HFFc6 (cell line): ENCODE results near the gene PTGES3. TPM values are rescaled to one million over a fixed set of nuclear protein-coding genes. Genes with fewer than 3 reads are reported as not detected.
"Not testable (repeated sequence)": the region's sequence is repeated elsewhere in the genome, so short reads cannot be mapped to it uniquely, and the experiment has no call there.

Source experiments
- DNase-seq: peaks from one replicate; pipeline ENCODE4 v3.0.0-alpha.2; 2018
- H3K27ac Mint-ChIP-seq: 2 replicates; pipeline ENCODE4 v1.8.0; 2020; ENCODE audit warnings: mild to moderate bottlenecking, mixed read lengths
- H3K27me3 Mint-ChIP-seq: 2 replicates; pipeline ENCODE4 v1.8.0; 2021; ENCODE audit warnings: mild to moderate bottlenecking, moderate library complexity, mixed read lengths; ENCODE audit not compliant: insufficient read depth
- H3K36me3 Mint-ChIP-seq: 2 replicates; pipeline ENCODE4 v1.8.0; 2021; ENCODE audit warnings: low read depth, mixed read lengths
- H3K4me1 Mint-ChIP-seq: 2 replicates; pipeline ENCODE4 v1.8.0; 2020; ENCODE audit warnings: low read depth, mixed read lengths
- H3K4me3 Mint-ChIP-seq: 2 replicates; pipeline ENCODE4 v1.8.0; 2020; ENCODE audit warnings: mild to moderate bottlenecking, moderate library complexity, mixed read lengths
- H3K9me3 Mint-ChIP-seq: 2 replicates; pipeline ENCODE4 v1.8.0; 2020; ENCODE audit warnings: mild to moderate bottlenecking, mixed read lengths
- total RNA-seq, 6 experiments: library from RNA; stranded (reverse); fragmentation: NEBNext Ultra II Directional; extraction: Animal tissue kit (Norgen Biotek cat#: 25700); gene quantifications; 2 replicates in 1 of 6; 3 replicates in 5 of 6; pipeline ENCODE4 v1.2.3, GENCODE V29; 2021
- TF ChIP-seq, protein P1 (sequence below): fragments of 200-600 bp; sonication (generic); IDR thresholded peaks from 2 replicates; pipeline ENCODE4 v1.5.0; 2021; ENCODE audit warnings: antibody characterized with exemption, mild to moderate bottlenecking

The PTGES3 gene
- total RNA-seq, 6 experiments from 2014 or later = 177 to 229 (median 216) TPM

DNA sequence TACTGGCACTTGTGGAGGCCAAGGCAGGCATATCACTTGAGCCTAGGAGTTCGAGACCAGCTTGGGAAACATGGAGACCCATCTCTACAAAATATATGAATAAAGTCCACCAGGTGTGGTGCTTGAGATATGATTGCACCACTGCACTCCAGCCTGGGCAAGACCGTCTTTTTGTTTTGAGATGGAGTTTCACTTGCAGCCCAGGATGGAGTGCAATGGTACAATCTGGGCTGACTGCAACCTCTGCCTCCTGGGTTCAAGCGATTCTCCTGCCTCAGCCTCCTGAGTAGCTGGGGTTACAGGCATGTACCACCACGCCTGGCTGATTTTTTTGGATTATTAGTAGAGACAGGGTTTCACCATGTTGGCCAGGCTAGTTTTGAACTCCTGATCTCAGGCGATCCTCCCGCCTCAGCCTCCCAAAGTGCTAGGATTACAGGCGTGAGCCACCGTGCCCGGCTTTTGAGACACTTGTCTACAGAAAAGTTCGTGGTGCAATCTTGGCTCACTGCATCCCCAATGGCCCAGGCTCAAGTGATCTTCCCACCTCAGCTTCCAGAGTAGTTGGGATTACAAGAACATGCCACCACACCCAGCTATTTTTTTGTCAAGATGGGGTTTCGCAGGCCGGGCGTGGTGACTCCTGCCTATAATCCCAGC lies 26.0 kb downstream of the PTGES3 start:
- DNase-seq = no peak
- Mint-ChIP-seq H3K9me3 (no peaks in the 10 kb centered on the region), H3K36me3 (peaks cover 28% of the 10 kb centered on the region), H3K4me1 (no peaks in the 10 kb centered on the region; the same call in 1 of the 2 replicates), H3K4me3 (no peak overlapping the region), H3K27me3 (no peaks in the 10 kb centered on the region), H3K27ac (no peak overlapping the region)
- TF ChIP-seq, protein P1, sequence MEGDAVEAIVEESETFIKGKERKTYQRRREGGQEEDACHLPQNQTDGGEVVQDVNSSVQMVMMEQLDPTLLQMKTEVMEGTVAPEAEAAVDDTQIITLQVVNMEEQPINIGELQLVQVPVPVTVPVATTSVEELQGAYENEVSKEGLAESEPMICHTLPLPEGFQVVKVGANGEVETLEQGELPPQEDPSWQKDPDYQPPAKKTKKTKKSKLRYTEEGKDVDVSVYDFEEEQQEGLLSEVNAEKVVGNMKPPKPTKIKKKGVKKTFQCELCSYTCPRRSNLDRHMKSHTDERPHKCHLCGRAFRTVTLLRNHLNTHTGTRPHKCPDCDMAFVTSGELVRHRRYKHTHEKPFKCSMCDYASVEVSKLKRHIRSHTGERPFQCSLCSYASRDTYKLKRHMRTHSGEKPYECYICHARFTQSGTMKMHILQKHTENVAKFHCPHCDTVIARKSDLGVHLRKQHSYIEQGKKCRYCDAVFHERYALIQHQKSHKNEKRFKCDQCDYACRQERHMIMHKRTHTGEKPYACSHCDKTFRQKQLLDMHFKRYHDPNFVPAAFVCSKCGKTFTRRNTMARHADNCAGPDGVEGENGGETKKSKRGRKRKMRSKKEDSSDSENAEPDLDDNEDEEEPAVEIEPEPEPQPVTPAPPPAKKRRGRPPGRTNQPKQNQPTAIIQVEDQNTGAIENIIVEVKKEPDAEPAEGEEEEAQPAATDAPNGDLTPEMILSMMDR = no peak

DNA sequence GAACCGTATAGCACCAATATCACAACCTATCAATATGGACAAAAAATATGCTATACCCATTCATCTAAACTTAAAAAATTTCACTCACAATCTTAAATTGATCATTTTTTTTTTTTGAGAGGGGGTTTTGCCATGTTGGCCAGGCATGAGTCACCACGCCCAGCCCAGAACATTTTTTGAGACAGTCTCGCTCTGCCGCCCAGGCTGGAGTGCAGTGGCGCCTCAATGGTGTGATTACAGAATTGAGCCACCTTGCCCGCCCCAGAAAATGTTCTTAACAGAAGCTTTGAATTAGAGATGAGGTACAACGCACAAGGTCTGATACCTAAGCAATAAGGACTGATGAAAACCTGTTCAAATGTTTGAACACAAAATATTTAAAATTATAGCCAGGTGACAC lies 26.5 kb downstream of the PTGES3 start:
- Mint-ChIP-seq H3K36me3 (peaks cover 28% of the 10 kb centered on the region), H3K9me3 (no peaks in the 10 kb centered on the region), H3K4me3 (no peak overlapping the region), H3K27ac (no peak overlapping the region), H3K4me1 (no peaks in the 10 kb centered on the region), H3K27me3 (no peaks in the 10 kb centered on the region)
- DNase-seq = no peak
- TF ChIP-seq, protein P1 = no peak

DNA sequence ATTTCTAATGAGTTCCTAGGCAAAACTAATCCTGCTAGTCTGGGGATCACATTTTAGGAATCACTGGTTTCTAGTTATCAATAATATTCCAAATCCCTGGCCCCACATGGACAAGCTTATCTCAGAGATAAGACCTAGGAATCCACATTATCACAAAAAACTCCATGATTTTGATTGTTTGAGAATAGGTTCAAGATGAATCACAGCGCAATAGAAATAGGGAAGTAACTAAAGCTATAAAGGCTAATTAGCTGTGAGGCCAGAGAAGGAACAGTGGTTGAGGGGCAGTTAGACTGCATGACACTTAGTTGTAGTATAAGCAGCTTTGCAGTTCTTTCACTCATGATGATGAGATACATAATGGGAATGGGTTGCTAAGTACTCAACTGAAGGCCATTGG lies 29.2 kb downstream of the PTGES3 start:
- Mint-ChIP-seq H3K36me3 (peaks cover 26% of the 10 kb centered on the region), H3K4me3 (no peak overlapping the region), H3K4me1 (no peaks in the 10 kb centered on the region), H3K9me3 (peaks cover 16% of the 10 kb centered on the region), H3K27me3 (no peaks in the 10 kb centered on the region; the same call in 1 of the 2 replicates), H3K27ac (no peak overlapping the region)
- DNase-seq = no peak
- TF ChIP-seq, protein P1 = no peak

DNA sequence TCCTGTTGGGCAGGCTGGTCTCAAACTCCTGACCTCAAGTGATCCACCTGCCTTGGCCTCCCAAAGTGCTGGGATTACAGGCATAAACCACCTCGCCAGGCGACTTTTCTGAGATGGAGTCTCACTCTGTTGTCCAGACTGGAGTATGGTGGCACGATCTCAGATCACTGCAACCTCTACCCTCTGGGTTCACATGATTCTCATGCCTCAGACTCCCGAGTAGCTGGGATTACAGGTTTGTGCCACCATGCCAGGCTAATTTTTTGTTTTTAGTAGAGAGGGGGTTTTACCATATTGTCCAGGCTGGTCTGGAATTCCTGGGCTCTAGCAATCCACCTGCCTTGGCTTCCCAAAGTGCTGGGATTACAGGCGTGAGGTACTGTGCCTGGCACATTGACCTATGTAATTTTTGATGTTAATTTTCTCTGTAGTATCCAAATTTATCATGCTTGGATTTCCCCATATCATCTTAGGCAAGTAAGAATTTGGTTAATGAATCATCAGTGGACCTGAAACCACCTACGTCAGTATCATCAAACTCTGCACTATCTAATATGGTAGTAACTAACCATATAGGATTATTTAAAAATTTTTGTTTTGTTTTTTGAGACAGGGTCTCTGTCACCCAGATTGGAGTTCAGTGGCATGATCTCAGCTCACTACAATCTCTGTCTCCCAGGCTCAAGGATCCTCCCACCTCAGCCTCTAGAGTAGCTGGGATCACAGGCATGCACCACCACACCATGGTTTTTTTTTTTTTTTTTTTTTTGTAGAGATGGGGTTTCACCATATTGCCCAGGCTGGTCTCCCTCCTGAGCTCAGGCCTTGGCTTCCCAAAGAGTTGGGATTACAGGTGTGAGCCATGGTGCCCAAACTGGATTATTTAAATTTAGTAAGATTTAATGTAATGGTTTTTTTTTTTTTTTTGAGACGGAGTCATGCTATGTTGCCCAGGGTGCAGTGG lies 30.4 kb downstream of the PTGES3 start:
- no peaks in the 10 kb centered on the region; the same call in 1 of the 2 replicates for H3K27me3 Mint-ChIP-seq
- H3K9me3 Mint-ChIP-seq = peaks cover 28% of the 10 kb centered on the region
- H3K27ac Mint-ChIP-seq = no peak overlapping the region
- DNase-seq = no peak
- H3K4me1 Mint-ChIP-seq = no peaks in the 10 kb centered on the region
- TF ChIP-seq, protein P1 = no peak
- H3K36me3 Mint-ChIP-seq = peaks cover 27% of the 10 kb centered on the region
- H3K4me3 Mint-ChIP-seq = no peak overlapping the region

DNA sequence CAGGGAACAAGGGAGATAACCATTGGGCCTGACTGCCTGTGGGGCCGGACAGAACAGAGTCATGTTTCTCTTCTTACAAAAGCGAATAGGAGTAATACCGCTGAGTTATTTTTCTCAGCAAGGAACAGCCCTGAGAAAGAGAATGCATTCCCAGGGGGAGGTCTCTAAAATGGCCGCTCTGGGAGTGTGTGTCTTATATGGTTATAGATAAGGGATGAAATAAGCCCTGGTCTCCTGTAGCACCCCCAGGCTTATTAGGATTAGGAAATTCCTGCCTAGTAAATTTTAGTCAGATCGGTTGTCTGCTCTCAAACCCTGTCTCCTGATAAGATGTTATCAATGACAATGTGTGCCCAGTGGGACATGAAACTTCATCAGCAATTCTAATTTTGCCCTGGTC lies 34.3 kb downstream of the PTGES3 start:
- H3K27ac Mint-ChIP-seq, H3K4me3 Mint-ChIP-seq, H3K4me1 Mint-ChIP-seq, H3K27me3 Mint-ChIP-seq, DNase-seq: not testable (repeated sequence)
- Mint-ChIP-seq H3K36me3 (peaks cover 26% of the 10 kb centered on the region), H3K9me3 (peaks cover 30% of the 10 kb centered on the region)

DNA sequence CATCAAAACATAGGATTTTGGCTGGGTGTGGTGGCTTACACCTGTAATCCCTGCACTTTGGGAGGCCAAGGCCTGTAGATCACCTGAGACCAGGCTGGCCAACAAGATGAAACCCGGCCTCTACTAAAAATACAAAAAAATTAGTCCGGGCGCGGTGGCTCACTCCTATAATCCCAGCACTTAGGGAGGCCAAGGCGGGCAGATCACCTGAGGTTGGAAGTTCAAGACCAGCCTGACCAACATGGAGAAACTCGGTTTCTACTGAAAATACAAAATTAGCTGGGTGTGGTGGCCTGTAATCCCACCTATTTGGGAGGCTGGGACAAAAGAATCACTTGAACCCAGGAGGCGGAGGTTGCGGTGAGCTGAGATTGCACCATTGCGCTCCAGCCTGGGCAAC lies 40.1 kb downstream of the PTGES3 start:
- H3K27ac Mint-ChIP-seq, H3K4me3 Mint-ChIP-seq, H3K9me3 Mint-ChIP-seq, H3K27me3 Mint-ChIP-seq, DNase-seq: not testable (repeated sequence)
- Mint-ChIP-seq H3K36me3 (peaks cover 35% of the 10 kb centered on the region), H3K4me1 (peaks cover 25% of the 10 kb centered on the region)
